Kidney epithelial cell (primary cell): ENCODE results near the gene BTBD9. TPM values are rescaled to one million over a fixed set of nuclear protein-coding genes. Genes with fewer than 3 reads are reported as not detected.

Experiments
- DNase-seq: peaks from one replicate; pipeline ENCODE4 v3.0.0-alpha.2; 2010; ENCODE audit warnings: low read depth
- H3K27me3 ChIP-seq: 2 replicates; pipeline ENCODE4 v1.6.0; 2011; ENCODE audit warnings: low read length; ENCODE audit not compliant: control insufficient read depth, insufficient read depth
- H3K36me3 ChIP-seq: 2 replicates; pipeline ENCODE4 v1.5.1; 2011; ENCODE audit warnings: low read length; ENCODE audit not compliant: control insufficient read depth, insufficient read depth
- H3K4me3 ChIP-seq: 2 replicates; pipeline ENCODE4 v1.5.1; 2011; ENCODE audit warnings: low read depth, mild to moderate bottlenecking, control low read depth, low read length
- CTCF ChIP-seq: IDR thresholded peaks from 2 replicates; pipeline ENCODE4 v1.5.1; 2011; ENCODE audit warnings: mild to moderate bottlenecking, moderate library complexity, low read length, control low read depth, inconsistent platforms; ENCODE audit not compliant: insufficient read depth, poor library complexity, severe bottlenecking
- total RNA-seq: library from RNA; depleted of rRNA; stranded (reverse); fragments of >200 nt; gene quantifications from 2 replicates; pipeline ENCODE4 v1.2.3, GENCODE V29; 2015

The BTBD9 gene
- total RNA-seq, 1 donor from 2014 or later: 7.3 TPM

- Histone ChIP-seq H3K27me3 (no peaks in the 10 kb centered on the region), H3K36me3 (no peaks in the 10 kb centered on the region), H3K4me3 (no peak overlapping the region)
- no peak for DNase-seq
- TF ChIP-seq CTCF: no peak
Measured at GRCh38 chr6:38524436-38525145, 115.1 kb downstream of the BTBD9 start.

DNA sequence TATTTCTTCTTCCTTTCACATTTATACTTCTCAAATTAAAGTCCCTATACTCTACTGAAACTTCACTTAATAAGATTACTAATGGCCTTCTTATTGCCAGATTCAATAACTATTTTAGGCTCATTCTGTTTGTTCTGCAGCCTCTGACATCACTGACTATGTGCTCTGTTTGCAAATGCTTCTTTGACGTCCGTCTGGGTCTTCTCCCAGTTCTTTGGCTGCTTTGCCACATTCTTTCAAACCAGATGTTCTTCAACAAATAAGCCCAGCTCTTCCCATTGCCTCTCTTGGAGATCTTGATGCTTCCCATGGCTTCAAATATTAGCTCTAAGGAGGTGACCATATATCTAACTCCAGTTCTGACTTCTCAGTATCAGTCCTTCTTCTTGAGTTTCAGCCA is 117.4 kb downstream of the BTBD9 start:
- Histone ChIP-seq H3K36me3 (no peaks in the 10 kb centered on the region), H3K27me3 (no peaks in the 10 kb centered on the region), H3K4me3 (no peak overlapping the region)
- DNase-seq: no peak
- TF ChIP-seq CTCF: no peak

DNA sequence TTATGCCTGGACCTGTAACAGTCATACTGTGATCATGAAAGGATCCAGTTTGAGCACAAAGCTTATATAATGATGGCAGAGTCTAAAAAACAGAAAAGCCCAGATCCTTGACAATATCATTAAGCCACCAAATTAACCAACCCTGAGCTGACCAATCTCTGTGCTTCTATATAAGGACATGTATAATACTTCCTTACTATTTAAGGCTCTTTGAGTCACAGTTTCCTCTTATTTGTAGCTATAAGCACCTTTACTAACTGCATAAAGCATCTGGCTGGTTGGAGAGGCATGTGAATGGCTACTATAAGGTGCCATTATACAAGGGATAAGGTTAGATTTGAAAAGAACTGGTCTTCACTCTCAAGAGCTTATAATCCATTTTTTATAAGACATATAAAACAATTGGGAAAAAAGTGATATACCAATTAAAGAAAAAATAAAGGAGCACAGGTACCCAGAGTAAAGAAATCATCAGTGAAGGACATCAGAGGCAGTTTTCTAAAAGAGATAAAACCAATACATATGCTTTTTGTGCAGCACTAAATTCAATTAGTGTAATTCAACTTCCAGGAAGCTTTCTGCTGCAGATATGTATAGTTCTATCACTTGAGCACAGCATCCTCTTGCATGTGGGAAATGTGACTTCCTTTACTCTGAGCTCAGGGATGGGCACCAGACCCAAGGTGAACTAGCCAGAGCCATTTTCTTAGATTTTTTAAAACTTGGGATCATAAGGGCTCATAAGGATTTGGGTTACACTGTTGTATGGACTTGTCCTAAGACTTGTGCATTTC is 121.0 kb downstream of the BTBD9 start:
- Histone ChIP-seq H3K36me3 (no peaks in the 10 kb centered on the region), H3K4me3 (no peak overlapping the region), H3K27me3 (no peaks in the 10 kb centered on the region)
- TF ChIP-seq CTCF: no peak
- no peak for DNase-seq

GRCh38 chr6:38517005-38517404 is 122.7 kb downstream of the BTBD9 start:
- DNase-seq: no peak
- Histone ChIP-seq H3K27me3 (no peaks in the 10 kb centered on the region), H3K4me3 (no peak overlapping the region), H3K36me3 (no peaks in the 10 kb centered on the region)
- no peak for TF ChIP-seq CTCF

DNA sequence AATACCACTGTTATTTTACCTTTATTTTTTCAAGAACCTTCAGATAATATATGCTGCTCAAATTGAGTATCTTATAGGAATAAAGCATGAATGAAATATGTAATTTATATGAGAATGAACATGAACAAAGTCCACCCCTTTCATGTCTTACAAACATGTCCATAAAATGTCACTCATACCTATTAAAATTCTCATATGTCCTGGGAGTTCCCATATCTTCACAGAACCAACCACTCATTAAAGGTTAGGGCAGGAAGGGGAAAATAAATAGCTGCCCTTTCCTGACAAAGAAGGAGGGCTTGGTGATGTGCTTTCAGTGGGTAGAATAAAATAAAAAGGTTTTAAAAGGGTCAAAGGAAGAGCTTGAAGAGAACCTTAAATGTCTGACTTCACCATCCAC is 125.3 kb downstream of the BTBD9 start:
- no peak for DNase-seq
- Histone ChIP-seq H3K36me3 (no peaks in the 10 kb centered on the region), H3K4me3 (no peak overlapping the region), H3K27me3 (no peaks in the 10 kb centered on the region)
- TF ChIP-seq CTCF: no peak
